ENCODE measurements around the gene DIPK1C.

Gene DIPK1C

GRCh38 chr18:74446178-74446577, 10.9 kb downstream of the DIPK1C start:
- H3K4me3 ChIP-seq (ENCODE audit: low read depth, low read length), result no peak overlapping the region
- TF ChIP-seq, protein P1, sequence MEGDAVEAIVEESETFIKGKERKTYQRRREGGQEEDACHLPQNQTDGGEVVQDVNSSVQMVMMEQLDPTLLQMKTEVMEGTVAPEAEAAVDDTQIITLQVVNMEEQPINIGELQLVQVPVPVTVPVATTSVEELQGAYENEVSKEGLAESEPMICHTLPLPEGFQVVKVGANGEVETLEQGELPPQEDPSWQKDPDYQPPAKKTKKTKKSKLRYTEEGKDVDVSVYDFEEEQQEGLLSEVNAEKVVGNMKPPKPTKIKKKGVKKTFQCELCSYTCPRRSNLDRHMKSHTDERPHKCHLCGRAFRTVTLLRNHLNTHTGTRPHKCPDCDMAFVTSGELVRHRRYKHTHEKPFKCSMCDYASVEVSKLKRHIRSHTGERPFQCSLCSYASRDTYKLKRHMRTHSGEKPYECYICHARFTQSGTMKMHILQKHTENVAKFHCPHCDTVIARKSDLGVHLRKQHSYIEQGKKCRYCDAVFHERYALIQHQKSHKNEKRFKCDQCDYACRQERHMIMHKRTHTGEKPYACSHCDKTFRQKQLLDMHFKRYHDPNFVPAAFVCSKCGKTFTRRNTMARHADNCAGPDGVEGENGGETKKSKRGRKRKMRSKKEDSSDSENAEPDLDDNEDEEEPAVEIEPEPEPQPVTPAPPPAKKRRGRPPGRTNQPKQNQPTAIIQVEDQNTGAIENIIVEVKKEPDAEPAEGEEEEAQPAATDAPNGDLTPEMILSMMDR (IDR thresholded peaks at IDR 0.05; ENCODE audit: borderline replicate concordance, insufficient read depth, low read depth, low read length), result no peak

GRCh38 chr18:74445585-74445984, 11.5 kb downstream of the DIPK1C start:
- TF ChIP-seq, protein P1 (IDR thresholded peaks at IDR 0.05; ENCODE audit: borderline replicate concordance, insufficient read depth, low read depth, low read length), result no peak
- no peak overlapping the region for H3K4me3 ChIP-seq (ENCODE audit: low read depth, low read length)

- H3K4me3 ChIP-seq (ENCODE audit: low read depth, low read length), result no peak overlapping the region
- TF ChIP-seq, protein P1 (IDR thresholded peaks at IDR 0.05; ENCODE audit: borderline replicate concordance, insufficient read depth, low read depth, low read length), result no peak
These were observed 13.0 kb downstream of the DIPK1C start for GRCh38 chr18:74444104-74444503.

- no peak overlapping the region for H3K4me3 ChIP-seq (ENCODE audit: low read depth, low read length)
- TF ChIP-seq, protein P1 (IDR thresholded peaks at IDR 0.05; ENCODE audit: borderline replicate concordance, insufficient read depth, low read depth, low read length), result no peak
These were observed 16.2 kb downstream of the DIPK1C start for GRCh38 chr18:74440808-74441427.

- TF ChIP-seq, protein P1 (IDR thresholded peaks at IDR 0.05; ENCODE audit: borderline replicate concordance, insufficient read depth, low read depth, low read length), result no peak
- H3K4me3 ChIP-seq (ENCODE audit: low read depth, low read length), result no peak overlapping the region
These were observed 19.0 kb downstream of the DIPK1C start for GRCh38 chr18:74438091-74438490.

DNA sequence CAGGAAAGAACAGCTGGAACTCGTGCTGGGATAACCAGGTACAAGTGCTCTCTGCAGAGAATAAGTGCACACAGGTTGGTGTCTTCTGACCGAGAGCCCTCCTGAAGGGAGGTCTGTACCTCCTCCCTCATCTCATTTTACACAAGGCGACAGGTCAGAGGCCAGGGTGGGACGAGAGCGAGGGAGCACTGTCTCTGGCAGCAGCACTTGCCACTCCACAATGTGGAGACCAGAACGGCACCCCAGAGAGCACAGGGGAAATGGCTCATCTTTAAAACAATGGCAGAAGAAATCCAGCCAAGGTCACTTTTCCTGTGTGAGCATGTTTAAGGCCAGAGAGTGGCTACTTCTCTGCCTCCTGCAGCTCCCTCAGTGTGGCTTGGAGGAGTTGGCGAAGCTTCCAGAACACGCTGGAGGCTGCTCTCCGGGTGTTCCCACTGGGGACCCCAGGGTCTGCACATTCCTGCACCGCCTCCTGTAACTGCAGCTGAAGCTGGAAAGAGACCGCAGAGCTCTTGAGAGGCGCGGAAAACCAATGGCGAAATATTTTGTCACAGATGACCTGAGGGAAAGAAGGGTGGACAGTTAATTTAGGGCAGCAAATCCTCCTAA, 20.8 kb downstream of the DIPK1C start:
- H3K4me3 ChIP-seq (ENCODE audit: low read depth, low read length), result no peak overlapping the region
- TF ChIP-seq, protein P1 (IDR thresholded peaks at IDR 0.05; ENCODE audit: borderline replicate concordance, insufficient read depth, low read depth, low read length), result no peak

DNA sequence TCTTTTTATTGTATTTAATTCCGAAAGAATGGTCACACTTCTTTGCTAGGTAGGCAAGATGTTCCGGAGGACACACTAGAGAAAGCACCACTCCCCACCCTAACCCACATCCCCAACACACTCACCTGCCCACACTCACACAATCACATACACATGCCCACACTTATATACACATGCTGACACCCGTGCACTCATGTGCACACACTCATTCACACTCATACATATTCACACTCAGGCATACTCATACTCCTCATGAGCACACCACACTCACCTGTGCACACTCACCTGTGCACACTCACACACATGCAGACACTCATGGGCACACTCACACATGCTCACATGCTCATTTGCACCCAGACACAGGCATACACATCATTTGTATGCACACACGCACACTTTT, 21.4 kb downstream of the DIPK1C start:
- TF ChIP-seq, protein P1 (IDR thresholded peaks at IDR 0.05; ENCODE audit: borderline replicate concordance, insufficient read depth, low read depth, low read length), result no peak
- H3K4me3 ChIP-seq (ENCODE audit: low read depth, low read length), result no peak overlapping the region
